NCI-H524 treated with DMSO at 0.1 percent for 48 hours (cell line): ENCODE data around the gene HDAC4.

Experiments
- DNase-seq: peaks from one replicate; lab custom pipeline; 2025; lab: John Stamatoyannopoulos, UW

The HDAC4 gene

GRCh38 chr2:239253701-239254436, 147.0 kb downstream of the HDAC4 start:
- DNase-seq = no peak

- no peak for DNase-seq
Observed at GRCh38 chr2:239253264-239253663, 147.6 kb downstream of the HDAC4 start.

GRCh38 chr2:239252801-239253200, 148.0 kb downstream of the HDAC4 start:
- no peak for DNase-seq

GRCh38 chr2:239252393-239252792, 148.4 kb downstream of the HDAC4 start:
- DNase-seq = no peak

- DNase-seq = no peak
Observed at GRCh38 chr2:239251971-239252370, 148.8 kb downstream of the HDAC4 start.

GRCh38 chr2:239250216-239251081, 150.4 kb downstream of the HDAC4 start:
- no peak for DNase-seq

GRCh38 chr2:239249776-239250175, 151.0 kb downstream of the HDAC4 start:
- no peak for DNase-seq

GRCh38 chr2:239249048-239249447, 151.8 kb downstream of the HDAC4 start:
- no peak for DNase-seq

- DNase-seq = no peak
Observed at GRCh38 chr2:239247401-239248245, 153.2 kb downstream of the HDAC4 start.

- DNase-seq = no peak
Observed at GRCh38 chr2:239246723-239247122, 154.1 kb downstream of the HDAC4 start.

GRCh38 chr2:239245872-239246721, 154.7 kb downstream of the HDAC4 start:
- no peak for DNase-seq

- DNase-seq = no peak
Observed at GRCh38 chr2:239245107-239245506, 155.7 kb downstream of the HDAC4 start.

GRCh38 chr2:239244625-239245024, 156.2 kb downstream of the HDAC4 start:
- DNase-seq = no peak

GRCh38 chr2:239241431-239241960, 159.3 kb downstream of the HDAC4 start:
- DNase-seq = no peak

- no peak for DNase-seq
Observed at GRCh38 chr2:239240414-239240881, 160.4 kb downstream of the HDAC4 start.

GRCh38 chr2:239239607-239240413, 161.0 kb downstream of the HDAC4 start:
- DNase-seq = no peak

- DNase-seq = no peak
Observed at GRCh38 chr2:239238839-239239606, 161.8 kb downstream of the HDAC4 start.

- no peak for DNase-seq
Observed at GRCh38 chr2:239238381-239238780, 162.4 kb downstream of the HDAC4 start.

- no peak for DNase-seq
Observed at GRCh38 chr2:239236808-239237205, 164.0 kb downstream of the HDAC4 start.
